HG02610 (cell line): ENCODE data around the gene HEPACAM.

Source experiments
- ATAC-seq: cut with Tn5 transposase; IDR thresholded peaks from one replicate; pipeline ENCODE4 v1.9.1; 2021; ENCODE audit warnings: mild to moderate bottlenecking, moderate library complexity; ENCODE audit not compliant: unreplicated experiment

The HEPACAM gene

GRCh38 chr11:124943741-124944140, 7.9 kb upstream of the HEPACAM start:
- ATAC-seq, result no peak

- no peak for ATAC-seq
These were observed 7.4 kb upstream of the HEPACAM start for GRCh38 chr11:124943254-124943616.

GRCh38 chr11:124942466-124943253, 6.8 kb upstream of the HEPACAM start:
- no peak for ATAC-seq

- ATAC-seq, result no peak
These were observed 5.9 kb upstream of the HEPACAM start for GRCh38 chr11:124941703-124942102.

GRCh38 chr11:124938970-124939369, 3.1 kb upstream of the HEPACAM start:
- ATAC-seq, result no peak

GRCh38 chr11:124938206-124938765, 2.4 kb upstream of the HEPACAM start:
- no peak for ATAC-seq

- no peak for ATAC-seq
These were observed 1.6 kb upstream of the HEPACAM start for GRCh38 chr11:124937336-124937935.

GRCh38 chr11:124934862-124935547, 842 bp downstream of the HEPACAM start:
- no peak for ATAC-seq

GRCh38 chr11:124930799-124931198, 5.0 kb downstream of the HEPACAM start:
- ATAC-seq, result no peak

GRCh38 chr11:124928942-124929665, 6.7 kb downstream of the HEPACAM start:
- no peak for ATAC-seq

GRCh38 chr11:124923296-124923695, 12.6 kb downstream of the HEPACAM start:
- ATAC-seq, result no peak

GRCh38 chr11:124922831-124923230, 13.0 kb downstream of the HEPACAM start:
- no peak for ATAC-seq

GRCh38 chr11:124920870-124921609, 14.8 kb downstream of the HEPACAM start:
- ATAC-seq, result no peak

- no peak for ATAC-seq
These were observed 15.5 kb downstream of the HEPACAM start for GRCh38 chr11:124920356-124920755.

GRCh38 chr11:124919898-124920297, 15.9 kb downstream of the HEPACAM start:
- no peak for ATAC-seq

GRCh38 chr11:124918950-124919349, 16.9 kb downstream of the HEPACAM start, which contains the start of gene HEPN1:
TSS of gene HEPN1 (plus strand) at chr11:124919250.
- ATAC-seq, result no peak

GRCh38 chr11:124917115-124917637, 18.7 kb downstream of the HEPACAM start:
- no peak for ATAC-seq

GRCh38 chr11:124916370-124916710, 19.5 kb downstream of the HEPACAM start:
- ATAC-seq, result no peak

- no peak for ATAC-seq
These were observed 20.1 kb downstream of the HEPACAM start for GRCh38 chr11:124915541-124916369.
